H9 (cell line): ENCODE data around the gene RALA. TPM values are rescaled to one million over a fixed set of nuclear protein-coding genes. Genes with fewer than 3 reads are reported as not detected.

Experiments used
- DNase-seq: peaks from one replicate; pipeline ENCODE4 v3.0.0-alpha.2; 2017
- H2AFZ ChIP-seq: one replicate; pipeline ENCODE4 v1.6.1; 2013; ENCODE audit warnings: mild to moderate bottlenecking, low read length, control low read depth, moderate library complexity
- H2AK5ac ChIP-seq: 2 replicates; pipeline ENCODE4 v1.6.1; 2013; ENCODE audit warnings: low read length, control low read depth, mixed read lengths; ENCODE audit not compliant: insufficient read length
- H2BK120ac ChIP-seq: one replicate; pipeline ENCODE4 v1.6.1; 2013; ENCODE audit warnings: low read depth, mild to moderate bottlenecking, low read length, control low read depth, inconsistent platforms; ENCODE audit not compliant: poor library complexity, severe bottlenecking
- H2BK12ac ChIP-seq: 2 replicates; pipeline ENCODE4 v1.6.1; 2013; ENCODE audit warnings: low read length, control low read depth, mixed read lengths, low read depth; ENCODE audit not compliant: insufficient read length
- H2BK15ac ChIP-seq: 2 replicates; pipeline ENCODE4 v1.6.1; 2013; ENCODE audit warnings: low read depth, low read length, control low read depth
- H2BK20ac ChIP-seq: one replicate; pipeline ENCODE4 v1.6.1; 2013; ENCODE audit warnings: low read depth, mild to moderate bottlenecking, low read length, control low read depth, inconsistent platforms; ENCODE audit not compliant: poor library complexity, severe bottlenecking
- H2BK5ac ChIP-seq: 2 replicates; pipeline ENCODE4 v1.6.1; 2013; ENCODE audit warnings: low read length, control low read depth, mixed read lengths; ENCODE audit not compliant: insufficient read length
- H3K14ac ChIP-seq: 2 replicates; pipeline ENCODE4 v1.6.1; 2013; ENCODE audit warnings: low read length, control low read depth; ENCODE audit not compliant: insufficient read depth
- H3K18ac ChIP-seq: 2 replicates; pipeline ENCODE4 v1.6.1; 2013; ENCODE audit warnings: low read depth, mild to moderate bottlenecking, mixed read lengths, low read length, control low read depth; ENCODE audit not compliant: insufficient read length
- H3K23ac ChIP-seq: 2 replicates; pipeline ENCODE4 v1.6.1; 2013; ENCODE audit warnings: low read length, control low read depth, mixed read lengths, low read depth; ENCODE audit not compliant: insufficient read length
- H3K23me2 ChIP-seq: 2 replicates; pipeline ENCODE4 v1.6.1; 2013; ENCODE audit warnings: low read depth, mild to moderate bottlenecking, mixed read lengths, low read length, control low read depth; ENCODE audit not compliant: insufficient read length, poor library complexity, severe bottlenecking
- H3K27ac ChIP-seq: 2 replicates; pipeline ENCODE4 v1.5.1; 2013; ENCODE audit warnings: low read length, control low read depth, mixed read lengths, low read depth; ENCODE audit not compliant: insufficient read length
- H3K27me3 ChIP-seq: 2 replicates; pipeline ENCODE4 v1.6.1; 2013; ENCODE audit warnings: low read length, control low read depth, inconsistent platforms; ENCODE audit not compliant: insufficient read depth
- H3K4ac ChIP-seq: 2 replicates; pipeline ENCODE4 v1.6.1; 2013; ENCODE audit warnings: low read depth, mild to moderate bottlenecking, control low read depth, inconsistent platforms, low read length, moderate library complexity
- H3K4me1 ChIP-seq: 2 replicates; pipeline ENCODE4 v1.6.1; 2013; ENCODE audit warnings: low read length, control low read depth, inconsistent platforms; ENCODE audit not compliant: insufficient read depth
- H3K4me2 ChIP-seq: 2 replicates; pipeline ENCODE4 v1.6.1; 2013; ENCODE audit warnings: low read length, control low read depth, mixed read lengths; ENCODE audit not compliant: insufficient read length, insufficient read depth
- H3K56ac ChIP-seq: 2 replicates; pipeline ENCODE4 v1.6.1; 2013; ENCODE audit warnings: low read depth, mild to moderate bottlenecking, mixed read lengths, low read length, control low read depth; ENCODE audit not compliant: insufficient read length
- H3K79me1 ChIP-seq: 2 replicates; pipeline ENCODE4 v1.6.1; 2013; ENCODE audit warnings: low read depth, mild to moderate bottlenecking, moderate library complexity, low read length, control low read depth, inconsistent platforms; ENCODE audit not compliant: insufficient read depth, poor library complexity, severe bottlenecking
- H3K79me2 ChIP-seq: 2 replicates; pipeline ENCODE4 v1.6.1; 2013; ENCODE audit warnings: low read length, control low read depth, inconsistent platforms; ENCODE audit not compliant: insufficient read depth
- H3K9ac ChIP-seq: 2 replicates; pipeline ENCODE4 v1.6.1; 2013; ENCODE audit warnings: low read length, control low read depth, mixed read lengths; ENCODE audit not compliant: insufficient read length; ENCODE audit errors: extremely low read depth
- H3K9me3 ChIP-seq: one replicate; pipeline ENCODE4 v1.6.1; 2013; ENCODE audit warnings: low read depth, low read length, inconsistent platforms; ENCODE audit not compliant: control insufficient read depth
- H3T11ph ChIP-seq: one replicate; pipeline ENCODE4 v1.6.1; 2013; ENCODE audit warnings: mild to moderate bottlenecking, low read length, control low read depth, inconsistent platforms
- H4K20me1 ChIP-seq: one replicate; pipeline ENCODE4 v1.6.1; 2013; ENCODE audit not compliant: control insufficient read depth, insufficient read length, insufficient read depth
- H4K5ac ChIP-seq: 2 replicates; pipeline ENCODE4 v1.6.1; 2013; ENCODE audit warnings: low read depth, mild to moderate bottlenecking, mixed read lengths, low read length, control low read depth; ENCODE audit not compliant: insufficient read length
- H4K8ac ChIP-seq: replicated peaks from 2 replicates; pipeline ENCODE4 v1.6.1; 2013; ENCODE audit warnings: low read length, control low read depth, mixed read lengths, low read depth; ENCODE audit not compliant: insufficient read length
- H4K91ac ChIP-seq: 2 replicates; pipeline ENCODE4 v1.6.1; 2013; ENCODE audit warnings: low read depth, mild to moderate bottlenecking, moderate library complexity, mixed read lengths, low read length, control low read depth; ENCODE audit not compliant: insufficient read length
- H3K27ac Mint-ChIP-seq, 3 experiments: 2 replicates in 2 of 3; 3 replicates in 1 of 3; pipeline ENCODE4 v1.8.0; 2020 to 2021; ENCODE audit warnings: mixed read lengths in 3 of 3, mild to moderate bottlenecking in 1 of 3, moderate library complexity in 1 of 3
- H3K27me3 Mint-ChIP-seq: 2 replicates; pipeline ENCODE4 v1.8.0; 2021; ENCODE audit warnings: low read depth, mild to moderate bottlenecking, moderate library complexity, mixed read lengths
- H3K36me3 Mint-ChIP-seq, 3 experiments: 2 replicates in 2 of 3; 3 replicates in 1 of 3; pipeline ENCODE4 v1.8.0; 2020 to 2021; ENCODE audit warnings: low read depth in 3 of 3, mixed read lengths in 3 of 3; ENCODE audit not compliant: insufficient read depth in 1 of 3
- H3K4me1 Mint-ChIP-seq, 2 experiments: 2 replicates each; pipeline ENCODE4 v1.8.0; 2020; ENCODE audit warnings: mixed read lengths in 2 of 2
- H3K4me3 Mint-ChIP-seq, 2 experiments: 2 replicates in 1 of 2; 3 replicates in 1 of 2; pipeline ENCODE4 v1.8.0; 2020 to 2021; ENCODE audit warnings: mild to moderate bottlenecking in 2 of 2, mixed read lengths in 2 of 2, moderate library complexity in 1 of 2
- H3K9me3 Mint-ChIP-seq, 2 experiments: 2 replicates in 1 of 2; 3 replicates in 1 of 2; pipeline ENCODE4 v1.8.0; 2020; ENCODE audit warnings: mild to moderate bottlenecking in 2 of 2, mixed read lengths in 2 of 2, moderate library complexity in 1 of 2
- CTCF ChIP-seq: fragments of 200-600 bp; sonication (generic); conservative IDR thresholded peaks from 3 replicates; pipeline ENCODE4 v1.8.0; 2021; ENCODE audit warnings: antibody characterized with exemption, mild to moderate bottlenecking
- WGBS: extraction: QIAGEN DNeasy Blood & Tissue Kit; methylation state at CpG from one replicate; pipeline ENCODE4 v1.1.7; 2013; ENCODE audit warnings: missing lambda C conversion rate, low lambda C conversion rate, mixed read lengths; ENCODE audit not compliant: insufficient read length; ENCODE audit errors: extremely low coverage; 5-methylcytosine and 5-hydroxymethylcytosine counted together
- total RNA-seq: library from RNA; stranded (reverse); gene quantifications from 2 replicates; pipeline ENCODE4 v1.2.1, GENCODE V29; 2021

The RALA gene
- total RNA-seq, 1 experiment from 2014 or later = 57.5 TPM

GRCh38 chr7:39614299-39614698 lies 9.1 kb upstream of the RALA start:
- no peak overlapping the region for H4K8ac ChIP-seq
- H3K4me2 ChIP-seq = no peak overlapping the region
- H4K91ac ChIP-seq = no peak overlapping the region
- peaks cover 15% of the 10 kb centered on the region for H3K27me3 Mint-ChIP-seq
- H4K5ac ChIP-seq = no peak overlapping the region
- H3K4me1 ChIP-seq = no peaks in the 10 kb centered on the region; the same call in 1 of the 2 replicates
- no peak overlapping the region; a peak in 1 of 7 replicates for H3K27ac Mint-ChIP-seq
- H3K36me3 Mint-ChIP-seq = no peaks in the 10 kb centered on the region
- H3K27me3 ChIP-seq = no peaks in the 10 kb centered on the region; the same call in 1 of the 2 replicates
- no peak overlapping the region for H2BK120ac ChIP-seq
- no peak overlapping the region for H2BK12ac ChIP-seq
- H2BK20ac ChIP-seq = no peak overlapping the region
- peaks cover 3 to 7% of the 10 kb centered on the region in 2 experiments for H3K4me1 Mint-ChIP-seq
- H3K79me1 ChIP-seq = no peaks in the 10 kb centered on the region
- H3K23me2 ChIP-seq = peaks cover 2% of the 10 kb centered on the region
- H3T11ph ChIP-seq = no peak overlapping the region
- no peak for DNase-seq
- no peaks in the 10 kb centered on the region for H3K9me3 ChIP-seq
- H3K4ac ChIP-seq = no peak overlapping the region
- H2BK15ac ChIP-seq = no peak overlapping the region
- no peak overlapping the region for H3K56ac ChIP-seq
- H3K27ac ChIP-seq = no peak overlapping the region
- H3K4me3 Mint-ChIP-seq = no peak overlapping the region
- H2BK5ac ChIP-seq = no peak overlapping the region
- no peak overlapping the region for H3K18ac ChIP-seq
- no peak overlapping the region for H3K14ac ChIP-seq
- H4K20me1 ChIP-seq = no peaks in the 10 kb centered on the region
- no CpG with 5 or more reads among the region's 2 CpGs for WGBS
- H3K79me2 ChIP-seq = no peaks in the 10 kb centered on the region
- H2AFZ ChIP-seq = no peak overlapping the region
- no peaks in the 10 kb centered on the region for H3K9me3 Mint-ChIP-seq
- TF ChIP-seq CTCF = no peak
- H3K9ac ChIP-seq = no peak overlapping the region
- H3K23ac ChIP-seq = no peak overlapping the region
- no peak overlapping the region for H2AK5ac ChIP-seq
